SK-N-SH (cell line): ENCODE data around the gene OR4A15.

Source experiments
- CTCF ChIP-seq: fragments of 200-600 bp; sonication (generic); IDR thresholded peaks from 2 replicates; pipeline ENCODE4 v1.6.1; 2017; ENCODE audit warnings: antibody characterized with exemption, mild to moderate bottlenecking, moderate library complexity
- EZH2phosphoT487 ChIP-seq: fragments of 200-600 bp; sonication (generic); IDR thresholded peaks from 2 replicates; pipeline ENCODE4 v1.6.1; 2017; ENCODE audit warnings: low read depth, mixed run types, mild to moderate bottlenecking, antibody characterized with exemption, moderate library complexity, borderline replicate concordance
- MEF2A ChIP-seq: IDR thresholded peaks from 2 replicates; pipeline ENCODE4 v1.4.0; 2012; ENCODE audit warnings: low read depth, borderline replicate concordance
- SMC3 ChIP-seq: IDR thresholded peaks from 2 replicates; pipeline ENCODE4 v1.6.1; 2012; ENCODE audit warnings: low read depth, low read length, improper control_type of control experiment
- ZBTB33 ChIP-seq: IDR thresholded peaks from 2 replicates; pipeline ENCODE4 v1.4.0; 2012; ENCODE audit warnings: low read depth, borderline replicate concordance

- TF ChIP-seq CTCF (no peak), MEF2A (no peak), EZH2phosphoT487 (no peak), ZBTB33 (no peak), SMC3 (no peak)
Measured at GRCh38 chr11:55342901-55343300, 24.9 kb upstream of the OR4A15 start, which contains the start of gene OR4A16.
